HL-60 (cell line): Measurements from ENCODE around the gene SFMBT2.

ENCODE experiments used
- CTCF ChIP-seq: IDR thresholded peaks from one replicate; pipeline ENCODE4 v1.5.1; 2011; ENCODE audit warnings: low read length, control low read depth, inconsistent platforms; ENCODE audit not compliant: insufficient read depth
- GABPA ChIP-seq: IDR thresholded peaks from 2 replicates; pipeline ENCODE4 v1.6.1; 2012; ENCODE audit warnings: low read depth
- POLR2AphosphoS5 ChIP-seq: IDR thresholded peaks from 2 replicates; pipeline ENCODE4 v1.6.1; 2012; ENCODE audit warnings: low read depth
- REST ChIP-seq: IDR thresholded peaks from 2 replicates; pipeline ENCODE4 v1.6.1; 2012; ENCODE audit warnings: low read depth; ENCODE audit not compliant: insufficient replicate concordance

- TF ChIP-seq CTCF (no peak), POLR2AphosphoS5 (no peak), REST (no peak), GABPA (no peak)
Observed at GRCh38 chr10:7173948-7174347, 236.9 kb downstream of the SFMBT2 start.
